Spleen (tissue), 11 donors: Measurements from ENCODE around the gene RFFL. TPM values are rescaled to one million over a fixed set of nuclear protein-coding genes. Genes with fewer than 3 reads are reported as not detected.

Source experiments
- DNase-seq: peaks from one replicate; pipeline ENCODE4 v3.0.0-alpha.2; 2020
- H3K27ac ChIP-seq, 8 donors: fragments of 200-600 bp; sonication (generic) in 7 of 8; 1 replicate in 4 of 8; 2 replicates in 4 of 8; pipeline versions ENCODE4 v1.5.0 to v1.8.0; 2016 to 2021; ENCODE audit warnings: inconsistent platforms in 4 of 8, mild to moderate bottlenecking in 4 of 8, moderate library complexity in 1 of 8
- H3K27me3 ChIP-seq, 7 donors: fragments of 200-600 bp; sonication (generic) in 6 of 7; replicated peaks in 1 of 7; 1 replicate in 4 of 7; 2 replicates in 3 of 7; pipeline versions ENCODE4 v1.5.0 to v1.8.0; 2016 to 2021; ENCODE audit warnings: inconsistent platforms in 3 of 7, mild to moderate bottlenecking in 1 of 7
- H3K36me3 ChIP-seq, 6 donors: fragments of 200-600 bp; sonication (generic) in 5 of 6; 1 replicate in 4 of 6; 2 replicates in 2 of 6; pipeline versions ENCODE4 v1.5.0 to v1.8.0; 2016 to 2021; ENCODE audit warnings: inconsistent platforms in 2 of 6
- H3K4me1 ChIP-seq, 6 donors: fragments of 200-600 bp; sonication (generic) in 5 of 6; 1 replicate in 3 of 6; 2 replicates in 3 of 6; pipeline versions ENCODE4 v1.5.0 to v1.8.0; 2016 to 2021; ENCODE audit warnings: inconsistent platforms in 3 of 6
- H3K4me3 ChIP-seq, 8 donors: fragments of 200-600 bp; sonication (generic) in 7 of 8; 1 replicate in 4 of 8; 2 replicates in 4 of 8; pipeline versions ENCODE4 v1.5.0 to v1.8.0; 2016 to 2021; ENCODE audit warnings: inconsistent platforms in 4 of 8, mild to moderate bottlenecking in 4 of 8, moderate library complexity in 2 of 8
- H3K9me3 ChIP-seq, 8 donors: fragments of 200-600 bp; sonication (generic) in 7 of 8; 1 replicate in 4 of 8; 2 replicates in 4 of 8; pipeline versions ENCODE4 v1.5.0 to v1.8.0; 2016 to 2021; ENCODE audit warnings: inconsistent platforms in 4 of 8
- POLR2A ChIP-seq, 3 donors: fragments of 450-650 bp; IDR thresholded peaks; one replicate each; pipeline ENCODE4 v1.5.1; 2017; ENCODE audit warnings: antibody characterized with exemption in 3 of 3, mild to moderate bottlenecking in 1 of 3
- POLR2AphosphoS5 ChIP-seq, 3 donors: sonication (generic); formaldehyde crosslinking; IDR thresholded peaks; one replicate each; pipeline ENCODE4 v1.5.1; 2017; ENCODE audit warnings: antibody characterized with exemption in 3 of 3
- WGBS, 5 donors: extraction: QIAGEN DNeasy Blood & Tissue Kit in 3 of 5; methylation state at CpG; one replicate each; pipeline versions ENCODE4 v1.1.5 to v1.1.7; 2013 to 2018; 5-methylcytosine and 5-hydroxymethylcytosine counted together
- intact Hi-C: fragments of 100-400 bp; cut with DNase I; formaldehyde crosslinking; loops from one replicate; pipeline ENCODE4 v1.15.0; 2023; ENCODE audit warnings: low total_unique reads
- polyA plus RNA-seq, 3 donors: library from polyadenylated mRNA; stranded (reverse); fragments of 200-250 nt; gene quantifications; one replicate each; pipeline ENCODE4 v1.2.1, GENCODE V29; 2013
- total RNA-seq, 7 donors: library from RNA; depleted of rRNA in 3 of 7; stranded (reverse); fragments of >200 nt in 3 of 7; fragmentation: NEBNext Ultra II Directional in 4 of 7; extraction: Animal tissue kit (Norgen Biotek cat#: 25700) in 4 of 7; gene quantifications; one replicate each; pipeline versions ENCODE4 v1.1.0 to v1.2.1, GENCODE V29; 2016 to 2021
- TF ChIP-seq, protein P1 (sequence below), 11 experiments: fragments of 200-600 bp in 7 of 11; fragments of 450-650 bp in 4 of 11; sonication (generic) in 4 of 11; IDR thresholded peaks in 8 of 11; conservative IDR thresholded peaks in 3 of 11; 1 replicate in 7 of 11; 2 replicates in 4 of 11; pipeline versions ENCODE4 v1.4.0 to v1.8.0; 2016 to 2021; ENCODE audit warnings: antibody characterized with exemption in 11 of 11, inconsistent platforms in 4 of 11, mild to moderate bottlenecking in 1 of 11
- donor health status: healthy with polysubstance abuse.
- donor health status: DM: no; HTN: no; CAD: no; lungs with moderate emphysema.
- donor health status: DM: no; HTN: no; CAD: no.
- donor health status: Bipolar disorder and iron deficiency.
- donor health status: healthy.
- donor health status: DM: no; HTN: no; CAD: no.
- donor health status: DM: yes; HTN: yes; CAD: no.

The RFFL gene
- total and polyA plus RNA-seq, 10 donors: 5.7 to 39.7 (median 32.6) TPM

DNA sequence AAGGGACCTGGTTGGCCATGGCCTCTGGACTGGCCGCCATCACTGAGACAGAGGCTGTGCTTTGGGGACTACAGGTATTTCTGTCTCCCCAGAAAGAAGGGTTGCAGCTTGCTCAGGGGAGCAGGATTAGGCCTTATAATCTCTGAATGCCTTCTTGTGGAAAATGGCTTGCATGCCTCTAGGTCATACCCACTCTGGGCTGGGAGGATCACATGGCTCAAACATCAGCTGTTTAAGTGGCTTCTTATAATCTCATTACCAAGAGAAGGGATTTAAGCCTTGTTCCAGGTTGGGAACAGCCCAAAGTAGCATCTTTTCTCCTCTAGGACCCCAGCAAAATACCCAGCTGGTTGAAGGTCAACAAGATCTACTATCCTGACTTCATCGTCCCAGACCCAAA lies 64.1 kb downstream of the RFFL start:
- Histone ChIP-seq H3K36me3 (peaks cover 0 to 100% (median 86%) of the 10 kb centered on the region in 6 donors), H3K27me3 (no peaks in the 10 kb centered on the region), H3K27ac (peak overlapping the region in 2 of 8 donors; percentile 68 to 74), H3K4me1 (peaks cover 0 to 31% (median 17%) of the 10 kb centered on the region in 6 donors), H3K4me3 (no peak overlapping the region), H3K9me3 (no peaks in the 10 kb centered on the region)
- TF ChIP-seq POLR2A (IDR thresholded peaks at IDR 0.05) (no peak), POLR2AphosphoS5 (IDR thresholded peaks at IDR 0.05) (no peak)
- TF ChIP-seq, protein P1, sequence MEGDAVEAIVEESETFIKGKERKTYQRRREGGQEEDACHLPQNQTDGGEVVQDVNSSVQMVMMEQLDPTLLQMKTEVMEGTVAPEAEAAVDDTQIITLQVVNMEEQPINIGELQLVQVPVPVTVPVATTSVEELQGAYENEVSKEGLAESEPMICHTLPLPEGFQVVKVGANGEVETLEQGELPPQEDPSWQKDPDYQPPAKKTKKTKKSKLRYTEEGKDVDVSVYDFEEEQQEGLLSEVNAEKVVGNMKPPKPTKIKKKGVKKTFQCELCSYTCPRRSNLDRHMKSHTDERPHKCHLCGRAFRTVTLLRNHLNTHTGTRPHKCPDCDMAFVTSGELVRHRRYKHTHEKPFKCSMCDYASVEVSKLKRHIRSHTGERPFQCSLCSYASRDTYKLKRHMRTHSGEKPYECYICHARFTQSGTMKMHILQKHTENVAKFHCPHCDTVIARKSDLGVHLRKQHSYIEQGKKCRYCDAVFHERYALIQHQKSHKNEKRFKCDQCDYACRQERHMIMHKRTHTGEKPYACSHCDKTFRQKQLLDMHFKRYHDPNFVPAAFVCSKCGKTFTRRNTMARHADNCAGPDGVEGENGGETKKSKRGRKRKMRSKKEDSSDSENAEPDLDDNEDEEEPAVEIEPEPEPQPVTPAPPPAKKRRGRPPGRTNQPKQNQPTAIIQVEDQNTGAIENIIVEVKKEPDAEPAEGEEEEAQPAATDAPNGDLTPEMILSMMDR (IDR thresholded peaks at IDR 0.05 in 8 of 11, conservative IDR thresholded peaks at IDR 0.05 in 3 of 11): no peak
- intact Hi-C loops: loop anchor here (2.0 kb wide), 1 partner anchor 89 kb away; no protein-coding TSS in a partner anchor
- WGBS, 5 donors: 93 to 99% (median 95%) methylated on average over 2 of the region's 2 CpGs
- DNase-seq: no peak

DNA sequence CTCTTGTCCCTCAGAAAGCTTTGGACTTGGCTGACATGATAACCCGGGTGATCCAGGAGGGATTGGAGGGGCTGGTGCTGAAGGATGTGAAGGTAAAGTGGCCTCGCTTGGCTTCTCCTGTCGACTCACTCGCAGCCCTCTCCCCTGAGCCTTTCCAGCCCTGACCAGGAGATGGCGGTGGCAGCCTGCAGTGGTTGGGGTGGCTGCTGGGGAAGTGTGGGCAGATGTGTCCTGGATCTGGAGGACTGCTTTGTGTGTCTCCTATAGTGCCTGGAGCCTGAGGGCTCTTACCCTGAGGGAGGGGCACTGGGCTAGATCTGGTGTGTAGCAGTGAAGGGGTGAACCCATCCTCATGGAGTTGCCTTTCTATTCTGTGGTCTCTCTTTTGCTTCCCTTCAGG lies 65.3 kb downstream of the RFFL start:
- Histone ChIP-seq H3K4me1 (peaks cover 0 to 33% (median 17%) of the 10 kb centered on the region in 6 donors), H3K27me3 (no peaks in the 10 kb centered on the region), H3K9me3 (no peaks in the 10 kb centered on the region), H3K4me3 (no peak overlapping the region), H3K27ac (peak overlapping the region in 7 of 8 donors; percentile 19 to 74 (median 43)), H3K36me3 (peaks cover 0 to 100% (median 87%) of the 10 kb centered on the region in 6 donors)
- TF ChIP-seq POLR2A (IDR thresholded peaks at IDR 0.05): no peak
- TF ChIP-seq, protein P1 (IDR thresholded peaks at IDR 0.05 in 8 of 11, conservative IDR thresholded peaks at IDR 0.05 in 3 of 11): peak; percentile 58 to 92 (median 85)
- TF ChIP-seq POLR2AphosphoS5 (IDR thresholded peaks at IDR 0.05): peak; percentile 66 to 75 (median 69)
- 31 to 42% (median 37%) methylated on average over 5 of the region's 5 CpGs for WGBS, 5 donors
- peak; percentile 94 for DNase-seq
- intact Hi-C loops: loop anchor here (2.0 kb wide), 1 partner anchor 91 kb away; no protein-coding TSS in a partner anchor

DNA sequence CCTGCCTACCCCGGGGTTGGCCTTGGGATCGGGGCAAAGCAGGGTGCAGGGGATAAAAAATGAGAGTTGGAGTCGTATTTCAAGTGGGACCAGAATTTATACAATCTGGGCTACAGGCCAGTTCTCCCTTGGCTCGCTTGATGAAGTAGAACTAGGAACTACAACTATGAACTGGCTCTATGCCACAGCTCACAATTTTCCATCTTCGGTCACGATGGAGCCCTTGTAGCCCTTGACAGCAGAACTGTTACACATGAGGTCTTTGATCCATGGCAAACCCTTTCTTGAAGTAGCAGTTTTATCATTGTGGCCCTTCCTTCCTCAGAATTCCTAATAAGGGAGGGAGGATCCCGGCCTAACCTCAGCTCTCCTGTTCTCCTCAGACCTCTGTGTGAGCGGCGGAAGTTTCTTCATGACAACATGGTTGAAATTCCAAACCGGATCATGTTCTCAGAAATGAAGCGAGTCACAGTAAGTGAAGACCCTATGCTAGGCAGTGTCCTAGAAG lies 66.1 kb downstream of the RFFL start:
- H3K27me3 ChIP-seq: no peaks in the 10 kb centered on the region
- peaks cover 6 to 100% (median 87%) of the 10 kb centered on the region in 6 donors for H3K36me3 ChIP-seq
- DNase-seq: no peak
- intact Hi-C loops: no loop called here
- TF ChIP-seq POLR2AphosphoS5 (IDR thresholded peaks at IDR 0.05) (peak in 1 of 3 donors; percentile 55), POLR2A (IDR thresholded peaks at IDR 0.05) (no peak)
- no peaks in the 10 kb centered on the region for H3K9me3 ChIP-seq
- H3K27ac ChIP-seq: peak overlapping the region in 7 of 8 donors; percentile 2 to 74 (median 43)
- H3K4me1 ChIP-seq: peaks cover 0 to 41% (median 17%) of the 10 kb centered on the region in 6 donors
- H3K4me3 ChIP-seq: no peak overlapping the region
- 63 to 82% (median 68%) methylated on average over 11 of the region's 11 CpGs for WGBS, 5 donors

DNA sequence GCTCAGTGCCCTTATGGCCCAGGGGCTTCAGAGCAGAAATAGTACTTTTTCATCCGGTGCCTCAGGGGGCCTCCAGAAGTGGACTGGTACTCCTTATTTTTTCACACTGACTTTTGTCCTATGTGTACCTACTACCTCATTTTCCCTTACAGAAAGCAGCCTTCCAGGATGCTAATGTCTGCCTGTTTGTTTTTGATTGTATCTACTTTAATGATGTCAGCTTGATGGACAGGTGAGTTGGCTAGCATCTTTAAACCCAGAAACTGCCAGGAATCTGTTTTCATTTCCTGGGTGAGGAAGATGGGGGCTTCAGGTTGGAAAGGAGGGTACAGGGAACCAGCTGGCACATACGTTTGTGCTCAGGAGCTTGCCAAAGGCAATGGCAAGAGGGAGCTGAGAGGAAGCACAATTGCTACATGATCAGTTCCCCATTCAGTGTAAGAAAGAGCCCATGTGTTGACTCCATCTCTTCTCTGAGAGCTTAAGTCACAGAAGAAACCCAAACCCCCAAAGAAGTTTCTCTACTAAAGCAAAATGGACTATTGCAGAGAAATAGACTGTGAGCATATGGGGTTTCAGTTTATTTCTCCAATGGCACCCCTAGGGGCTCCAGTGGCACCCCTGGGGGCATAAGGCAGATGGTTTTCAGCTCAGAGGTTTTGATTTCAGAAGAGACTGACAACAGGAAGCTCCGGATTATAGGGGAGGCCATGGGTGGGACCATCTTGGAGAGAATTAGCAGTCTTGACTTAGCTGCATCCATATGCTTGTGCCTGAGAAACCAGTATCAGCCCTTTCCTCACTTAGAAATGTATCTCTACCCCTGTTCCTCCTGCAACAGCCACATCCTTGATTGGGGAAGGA lies 66.9 kb downstream of the RFFL start:
- TF ChIP-seq POLR2AphosphoS5 (IDR thresholded peaks at IDR 0.05) (no peak), POLR2A (IDR thresholded peaks at IDR 0.05) (no peak)
- TF ChIP-seq, protein P1 (IDR thresholded peaks at IDR 0.05 in 8 of 11, conservative IDR thresholded peaks at IDR 0.05 in 3 of 11): no peak
- peaks cover 6 to 100% (median 86%) of the 10 kb centered on the region in 6 donors for H3K36me3 ChIP-seq
- no peak overlapping the region for H3K4me3 ChIP-seq
- H3K27me3 ChIP-seq: no peaks in the 10 kb centered on the region
- peak overlapping the region in 7 of 8 donors; percentile 2 to 74 (median 41) for H3K27ac ChIP-seq
- intact Hi-C loops: no loop called here
- WGBS, 5 donors: 66 to 85% (median 76%) methylated on average over 3 of the region's 3 CpGs
- DNase-seq: no peak
- H3K9me3 ChIP-seq: no peaks in the 10 kb centered on the region
- peaks cover 0 to 48% (median 19%) of the 10 kb centered on the region in 6 donors for H3K4me1 ChIP-seq
